HepG2 (cell line): ENCODE results near the gene MCM3AP. TPM values are rescaled to one million over a fixed set of nuclear protein-coding genes. Genes with fewer than 3 reads are reported as not detected.

ENCODE experiments used
- AFF4 ChIP-seq: sonication (generic); formaldehyde crosslinking; IDR thresholded peaks from 2 replicates; pipeline ENCODE4 v1.4.0; 2020; ENCODE audit warnings: missing genetic modification reagents
- CREBL2 ChIP-seq: sonication (generic); formaldehyde crosslinking; IDR thresholded peaks from 2 replicates; pipeline ENCODE4 v1.8.1; 2023; ENCODE audit warnings: missing genetic modification reagents, mild to moderate bottlenecking, borderline replicate concordance
- DNMT1 ChIP-seq: sonication (generic); formaldehyde crosslinking; IDR thresholded peaks from 2 replicates; pipeline ENCODE4 v1.5.1; 2020; ENCODE audit warnings: mild to moderate bottlenecking, missing genetic modification reagents
- FOXP4 ChIP-seq: sonication (generic); formaldehyde crosslinking; IDR thresholded peaks from 2 replicates; pipeline ENCODE4 v1.4.0; 2020; ENCODE audit warnings: missing genetic modification reagents
- GRHL1 ChIP-seq: sonication (generic); formaldehyde crosslinking; conservative IDR thresholded peaks from 2 replicates; pipeline ENCODE4 v1.8.0; 2022; ENCODE audit warnings: missing genetic modification reagents
- IRF9 ChIP-seq: sonication (generic); formaldehyde crosslinking; IDR thresholded peaks from 2 replicates; pipeline ENCODE4 v1.8.0; 2022; ENCODE audit warnings: missing genetic modification reagents, mild to moderate bottlenecking, borderline replicate concordance
- NBN ChIP-seq: fragments of 450-650 bp; conservative IDR thresholded peaks from 2 replicates; pipeline ENCODE4 v1.6.1; 2017
- NFYB ChIP-seq: sonication (generic); formaldehyde crosslinking; IDR thresholded peaks from 2 replicates; pipeline ENCODE4 v1.4.0; 2020; ENCODE audit warnings: missing genetic modification reagents
- PBX3 ChIP-seq: sonication (generic); formaldehyde crosslinking; IDR thresholded peaks from 2 replicates; pipeline ENCODE4 v1.8.1; 2023; ENCODE audit warnings: missing genetic modification reagents, inconsistent platforms, borderline replicate concordance
- POLR2A ChIP-seq, 2 experiments: IDR thresholded peaks; 2 replicates each; pipeline ENCODE4 v1.6.1; 2011; ENCODE audit warnings: low read depth in 2 of 2, low read length in 2 of 2, mild to moderate bottlenecking in 1 of 2, moderate library complexity in 1 of 2; ENCODE audit not compliant: insufficient read depth in 1 of 2
- RFXAP ChIP-seq: sonication (generic); formaldehyde crosslinking; IDR thresholded peaks from 2 replicates; pipeline ENCODE4 v1.4.0; 2020; ENCODE audit warnings: missing genetic modification reagents, borderline replicate concordance
- TFDP1 ChIP-seq: IDR thresholded peaks from 2 replicates; pipeline ENCODE4 v1.6.1; 2016; ENCODE audit warnings: missing compliant biosample characterization, missing genetic modification reagents, borderline replicate concordance
- ZMYM4 ChIP-seq: sonication (generic); formaldehyde crosslinking; IDR thresholded peaks from 2 replicates; pipeline ENCODE4 v1.8.1; 2023; ENCODE audit warnings: mild to moderate bottlenecking, missing genetic modification reagents
- ZNF552 ChIP-seq: sonication (generic); formaldehyde crosslinking; IDR thresholded peaks from 2 replicates; pipeline ENCODE4 v1.9.0; 2022; ENCODE audit warnings: missing genetic modification reagents, mild to moderate bottlenecking, borderline replicate concordance
- ZNF589 ChIP-seq: sonication (generic); formaldehyde crosslinking; conservative IDR thresholded peaks from 2 replicates; pipeline ENCODE4 v1.8.0; 2022; ENCODE audit warnings: mild to moderate bottlenecking, moderate library complexity, missing genetic modification reagents
- ZSCAN25 ChIP-seq: sonication (generic); formaldehyde crosslinking; IDR thresholded peaks from 2 replicates; pipeline ENCODE4 v1.8.0; 2022; ENCODE audit warnings: mild to moderate bottlenecking, missing genetic modification reagents
- polyA plus RNA-seq, 8 experiments: library from polyadenylated mRNA; depleted of rRNA in 3 of 8; stranded (reverse) in 7 of 8; unstranded in 1 of 8; fragments of >200 nt; fragmentation: Illumina TruSeq in 4 of 8; extraction: Trizol in 4 of 8; gene quantifications; 2 replicates each; pipeline versions ENCODE4 v1.2.1 to v1.2.3, GENCODE V29; 2011 to 2016; ENCODE audit warnings: low read depth in 4 of 8, missing spikeins in 1 of 8, mixed read lengths in 1 of 8; ENCODE audit not compliant: insufficient read depth in 1 of 8
- total RNA-seq, 5 experiments: library from RNA; depleted of rRNA; stranded (reverse); fragments of >200 nt; fragmentation: Illumina TruSeq; extraction: Trizol; gene quantifications; 2 replicates each; pipeline ENCODE4 v1.2.3, GENCODE V29; 2016; ENCODE audit warnings: low read depth in 1 of 5

Gene MCM3AP
- total and polyA plus RNA-seq, 2 of the 13 experiments (the other 11 are each of a cell fraction or from before 2014, with no cell fraction given) = 27.0 to 54.7 TPM

- no peak for TF ChIP-seq DNMT1 (CRISPR knock-in tag)
- peak; percentile 98 for TF ChIP-seq TFDP1 (CRISPR knock-in tag)
- TF ChIP-seq NBN = no peak
- no peak for TF ChIP-seq GRHL1 (CRISPR knock-in tag)
- TF ChIP-seq RFXAP (CRISPR knock-in tag) = no peak
- TF ChIP-seq CREBL2 (CRISPR knock-in tag) = no peak
- TF ChIP-seq NFYB = peak; percentile 97
- peak; percentile 70; the same call in 1 of the 2 replicates for TF ChIP-seq IRF9 (CRISPR knock-in tag)
- TF ChIP-seq ZNF552 (CRISPR knock-in tag) = no peak
- TF ChIP-seq POLR2A (IDR thresholded peaks at IDR 0.05; ENCODE audit: insufficient read depth in 1 of 2, low read depth in 2 of 2, low read length in 2 of 2) = peak in 1 of 2 experiments; percentile 73; a peak in 2 of 4 replicates
- peak; percentile 50; the same call in 1 of the 2 replicates for TF ChIP-seq ZMYM4
- TF ChIP-seq AFF4 (CRISPR knock-in tag) = no peak
- TF ChIP-seq PBX3 (CRISPR knock-in tag) = no peak
- peak; percentile 17; the same call in 1 of the 2 replicates for TF ChIP-seq FOXP4
- no peak for TF ChIP-seq ZSCAN25 (CRISPR knock-in tag)
- 0 out of 2 replicates have a peak, but pooled peaks have one; percentile 22 for TF ChIP-seq ZNF589 (CRISPR knock-in tag)
Observed at GRCh38 chr21:46323710-46324389, 38.4 kb upstream of the MCM3AP start, which contains the start of the genes C21orf58 and PCNT (continued).
